ENCODE results near the gene MRPL58.
A peak's percentile ranks its signal among the peaks of the same experiment; 100 is the strongest.

MRPL58 gene

GRCh38 chr17:75009139-75009724 lies 3.2 kb upstream of the MRPL58 start (continued):
- TF ChIP-seq ZNF16 (tag by site-specific recombination; IDR thresholded peaks at IDR 0.05; ENCODE audit: low read depth), result no peak
- TF ChIP-seq YY2 (tag by site-specific recombination; IDR thresholded peaks at IDR 0.05), result no peak
- no peak for TF ChIP-seq ZNF155 (tag by site-specific recombination; IDR thresholded peaks at IDR 0.05)
- TF ChIP-seq ZSCAN4 (tag by site-specific recombination; IDR thresholded peaks at IDR 0.05), result no peak
- TF ChIP-seq ZNF692 (tag by site-specific recombination; IDR thresholded peaks at IDR 0.05), result no peak
- no peak for TF ChIP-seq ZNF140 (tag by site-specific recombination; IDR thresholded peaks at IDR 0.05)
- TF ChIP-seq ZNF792 (tag by site-specific recombination; IDR thresholded peaks at IDR 0.05), result no peak
- TF ChIP-seq ZSCAN23 (tag by site-specific recombination; IDR thresholded peaks at IDR 0.05), result no peak
- TF ChIP-seq ZNF488 (tag by site-specific recombination; IDR thresholded peaks at IDR 0.05), result no peak
- peak; percentile 68; the same call in 1 of the 2 replicates for TF ChIP-seq ZSCAN30 (tag by site-specific recombination; IDR thresholded peaks at IDR 0.05)
- no peak for TF ChIP-seq ZNF585B (tag by site-specific recombination; IDR thresholded peaks at IDR 0.05)
- TF ChIP-seq ZNF558 (tag by site-specific recombination; IDR thresholded peaks at IDR 0.05), result no peak
- TF ChIP-seq TSHZ1 (tag by site-specific recombination; IDR thresholded peaks at IDR 0.05; ENCODE audit: borderline replicate concordance), result 0 out of 2 replicates have a peak, but pooled peaks have one; percentile 65
- TF ChIP-seq ZFP3 (tag by site-specific recombination; IDR thresholded peaks at IDR 0.05; ENCODE audit: low read depth), result no peak
- no peak for TF ChIP-seq ZNF280D (tag by site-specific recombination; IDR thresholded peaks at IDR 0.05)
- no peak for TF ChIP-seq ZNF677 (tag by site-specific recombination; IDR thresholded peaks at IDR 0.05)
- no peak for TF ChIP-seq ZNF610 (tag by site-specific recombination; IDR thresholded peaks at IDR 0.05; ENCODE audit: borderline replicate concordance)
- TF ChIP-seq ZNF830 (tag by site-specific recombination; IDR thresholded peaks at IDR 0.05; ENCODE audit: low read depth), result no peak
- TF ChIP-seq ZNF768 (tag by site-specific recombination; IDR thresholded peaks at IDR 0.05), result no peak
- no peak for TF ChIP-seq ZNF777 (tag by site-specific recombination; IDR thresholded peaks at IDR 0.05; ENCODE audit: borderline replicate concordance)
- no peak for TF ChIP-seq ZNF223 (tag by site-specific recombination; IDR thresholded peaks at IDR 0.05)
- no peak for TF ChIP-seq GLIS2 (tag by site-specific recombination; IDR thresholded peaks at IDR 0.05)
- no peak for TF ChIP-seq GLI2 (tag by site-specific recombination; IDR thresholded peaks at IDR 0.05; ENCODE audit: borderline replicate concordance, low read depth)
- TF ChIP-seq ZFHX2 (tag by site-specific recombination; conservative IDR thresholded peaks at IDR 0.05), result no peak
- no peak for TF ChIP-seq ZNF37A (tag by site-specific recombination; IDR thresholded peaks at IDR 0.05)
- TF ChIP-seq ZNF169 (tag by site-specific recombination; IDR thresholded peaks at IDR 0.05), result no peak
- TF ChIP-seq AEBP2 (tag by site-specific recombination; IDR thresholded peaks at IDR 0.05; ENCODE audit: borderline replicate concordance), result no peak
